Neural progenitor cell (in vitro differentiated cells): ENCODE results near the gene GPR87. TPM values are rescaled to one million over a fixed set of nuclear protein-coding genes. Genes with fewer than 3 reads are reported as not detected.

ENCODE experiments used
- DNase-seq: peaks from one replicate; pipeline ENCODE4 v3.0.0-alpha.2; 2016; ENCODE audit warnings: low spot score
- H2AFZ ChIP-seq: fragments of 200-600 bp; sonication (generic); replicated peaks from 2 replicates; pipeline ENCODE4 v1.6.1; 2016; ENCODE audit warnings: antibody characterized with exemption
- H3F3A ChIP-seq: fragments of 200-600 bp; sonication (generic); 2 replicates; pipeline ENCODE4 v1.6.1; 2016; ENCODE audit warnings: antibody characterized with exemption, low read depth
- H3K27ac ChIP-seq: fragments of 200-600 bp; sonication (generic); 2 replicates; pipeline ENCODE4 v1.5.1; 2016; ENCODE audit warnings: mild to moderate bottlenecking
- H3K27me3 ChIP-seq: fragments of 200-600 bp; sonication (generic); 2 replicates; pipeline ENCODE4 v1.6.1; 2016; ENCODE audit warnings: mild to moderate bottlenecking, moderate library complexity
- H3K36me3 ChIP-seq: fragments of 200-600 bp; sonication (generic); 2 replicates; pipeline ENCODE4 v1.5.1; 2016
- H3K4me1 ChIP-seq: fragments of 200-600 bp; sonication (generic); 2 replicates; pipeline ENCODE4 v1.6.1; 2016; ENCODE audit warnings: mixed run types
- H3K4me2 ChIP-seq: fragments of 200-600 bp; sonication (generic); 2 replicates; pipeline ENCODE4 v1.6.1; 2016
- H3K4me3 ChIP-seq: fragments of 200-600 bp; sonication (generic); 2 replicates; pipeline ENCODE4 v1.5.1; 2016
- H3K79me2 ChIP-seq: fragments of 200-600 bp; sonication (generic); 2 replicates; pipeline ENCODE4 v1.6.1; 2016; ENCODE audit warnings: low read depth
- H3K9ac ChIP-seq: fragments of 200-600 bp; sonication (generic); 2 replicates; pipeline ENCODE4 v1.6.1; 2016
- H3K9me3 ChIP-seq: fragments of 200-600 bp; sonication (generic); 2 replicates; pipeline ENCODE4 v1.5.1; 2016; ENCODE audit warnings: low read depth
- H4K20me1 ChIP-seq: fragments of 200-600 bp; sonication (generic); 2 replicates; pipeline ENCODE4 v1.6.1; 2016; ENCODE audit warnings: low read depth
- H3K27ac Mint-ChIP-seq: 3 replicates; pipeline ENCODE4 v1.8.0; 2021; ENCODE audit warnings: mixed read lengths
- H3K27me3 Mint-ChIP-seq: 2 replicates; pipeline ENCODE4 v1.8.0; 2022; ENCODE audit warnings: low read depth, mild to moderate bottlenecking, inconsistent platforms, moderate library complexity, mixed read lengths; ENCODE audit not compliant: insufficient read depth
- H3K36me3 Mint-ChIP-seq: 3 replicates; pipeline ENCODE4 v1.8.0; 2021; ENCODE audit warnings: mixed read lengths
- H3K4me1 Mint-ChIP-seq: 3 replicates; pipeline ENCODE4 v1.8.0; 2021; ENCODE audit warnings: mixed read lengths
- H3K4me3 Mint-ChIP-seq: 3 replicates; pipeline ENCODE4 v1.8.0; 2021; ENCODE audit warnings: mild to moderate bottlenecking, moderate library complexity, mixed read lengths
- H3K9me3 Mint-ChIP-seq: 3 replicates; pipeline ENCODE4 v1.8.0; 2020; ENCODE audit warnings: mixed read lengths
- CTCF ChIP-seq: fragments of 200-600 bp; sonication (generic); IDR thresholded peaks from 2 replicates; pipeline ENCODE4 v1.5.1; 2017; ENCODE audit warnings: antibody characterized with exemption, mild to moderate bottlenecking
- EZH2 ChIP-seq: fragments of 200-600 bp; sonication (generic); IDR thresholded peaks from 2 replicates; pipeline ENCODE4 v1.6.1; 2017; ENCODE audit warnings: antibody characterized with exemption, mild to moderate bottlenecking, moderate library complexity
- EZH2phosphoT487 ChIP-seq: fragments of 200-600 bp; sonication (generic); IDR thresholded peaks from 2 replicates; pipeline ENCODE4 v1.6.1; 2017; ENCODE audit warnings: antibody characterized with exemption
- total RNA-seq: library from RNA; depleted of rRNA; stranded (reverse); fragments of >200 nt; gene quantifications from 2 replicates; pipeline ENCODE4 v1.2.3, GENCODE V29; 2015; ENCODE audit warnings: low replicate concordance

GPR87 gene
- total RNA-seq, 1 donor from 2014 or later = not detected

GRCh38 chr3:151301787-151302186, 14.8 kb downstream of the GPR87 start:
- Histone ChIP-seq H2AFZ (no peak overlapping the region), H3K4me1 (peaks cover 5% of the 10 kb centered on the region), H3K9me3 (no peaks in the 10 kb centered on the region), H3K4me2 (no peak overlapping the region), H3K79me2 (no peaks in the 10 kb centered on the region), H3F3A (peaks cover 5% of the 10 kb centered on the region), H3K27ac (no peak overlapping the region), H3K4me3 (no peak overlapping the region), H4K20me1 (no peaks in the 10 kb centered on the region), H3K9ac (no peak overlapping the region), H3K36me3 (no peaks in the 10 kb centered on the region), H3K27me3 (no peaks in the 10 kb centered on the region)
- no peak overlapping the region for H3K27ac Mint-ChIP-seq
- H3K36me3 Mint-ChIP-seq = peaks cover 5% of the 10 kb centered on the region
- no peaks in the 10 kb centered on the region for H3K27me3 Mint-ChIP-seq
- H3K4me3 Mint-ChIP-seq = no peak overlapping the region
- TF ChIP-seq EZH2 (no peak), CTCF (no peak), EZH2phosphoT487 (no peak)
- no peaks in the 10 kb centered on the region for H3K9me3 Mint-ChIP-seq
- peaks cover 7% of the 10 kb centered on the region for H3K4me1 Mint-ChIP-seq
- no peak for DNase-seq

GRCh38 chr3:151300539-151300938, 16.1 kb downstream of the GPR87 start:
- H3K27me3 ChIP-seq = no peaks in the 10 kb centered on the region
- H3K4me3 Mint-ChIP-seq = no peak overlapping the region
- peaks cover 5% of the 10 kb centered on the region for H3K36me3 Mint-ChIP-seq
- DNase-seq = no peak
- peaks cover 5% of the 10 kb centered on the region for H3K4me1 ChIP-seq
- H4K20me1 ChIP-seq = no peaks in the 10 kb centered on the region
- H3K9me3 Mint-ChIP-seq = no peaks in the 10 kb centered on the region
- H3K4me3 ChIP-seq = no peak overlapping the region
- H3F3A ChIP-seq = peaks cover 5% of the 10 kb centered on the region
- peaks cover 6% of the 10 kb centered on the region for H3K4me1 Mint-ChIP-seq
- no peak overlapping the region for H3K27ac Mint-ChIP-seq
- no peak overlapping the region for H3K27ac ChIP-seq
- H3K9me3 ChIP-seq = no peaks in the 10 kb centered on the region
- H3K36me3 ChIP-seq = no peaks in the 10 kb centered on the region
- no peaks in the 10 kb centered on the region for H3K27me3 Mint-ChIP-seq
- H3K9ac ChIP-seq = no peak overlapping the region
- no peak overlapping the region for H3K4me2 ChIP-seq
- no peaks in the 10 kb centered on the region for H3K79me2 ChIP-seq
- TF ChIP-seq CTCF (no peak), EZH2phosphoT487 (no peak), EZH2 (no peak)
- no peak overlapping the region for H2AFZ ChIP-seq

- Histone ChIP-seq H2AFZ (no peak overlapping the region), H3K27me3 (no peaks in the 10 kb centered on the region), H3K36me3 (no peaks in the 10 kb centered on the region), H3K4me3 (no peak overlapping the region), H3K4me1 (no peaks in the 10 kb centered on the region), H3K9me3 (no peaks in the 10 kb centered on the region), H3K79me2 (no peaks in the 10 kb centered on the region), H3K9ac (no peak overlapping the region), H3K27ac (no peak overlapping the region), H4K20me1 (no peaks in the 10 kb centered on the region), H3F3A (no peaks in the 10 kb centered on the region), H3K4me2 (no peak overlapping the region)
- DNase-seq = no peak
- Mint-ChIP-seq H3K4me1 (peaks cover 3% of the 10 kb centered on the region), H3K27ac (no peak overlapping the region), H3K36me3 (peaks cover 5% of the 10 kb centered on the region), H3K9me3 (no peaks in the 10 kb centered on the region), H3K4me3 (no peak overlapping the region), H3K27me3 (no peaks in the 10 kb centered on the region)
- no peak for TF ChIP-seq EZH2
- TF ChIP-seq CTCF = no peak
Measured at GRCh38 chr3:151299006-151299405, 17.6 kb downstream of the GPR87 start.

- H3K4me2 ChIP-seq = no peak overlapping the region
- H3K27me3 Mint-ChIP-seq = no peaks in the 10 kb centered on the region
- no peaks in the 10 kb centered on the region for H4K20me1 ChIP-seq
- TF ChIP-seq EZH2phosphoT487 = no peak
- no peak for TF ChIP-seq EZH2
- TF ChIP-seq CTCF = no peak
- H3K36me3 ChIP-seq = no peaks in the 10 kb centered on the region
- no peaks in the 10 kb centered on the region for H3K4me1 ChIP-seq
- H3K79me2 ChIP-seq = no peaks in the 10 kb centered on the region
- no peaks in the 10 kb centered on the region for H3K9me3 Mint-ChIP-seq
- no peaks in the 10 kb centered on the region for H3K36me3 Mint-ChIP-seq
- H3K27ac Mint-ChIP-seq = no peak overlapping the region
- H3K27ac ChIP-seq = no peak overlapping the region
- H3K4me1 Mint-ChIP-seq = peaks cover 3% of the 10 kb centered on the region
- no peaks in the 10 kb centered on the region for H3K9me3 ChIP-seq
- H3K4me3 Mint-ChIP-seq = no peak overlapping the region
- DNase-seq = no peak
- no peak overlapping the region for H3K4me3 ChIP-seq
- no peak overlapping the region for H3K9ac ChIP-seq
- no peak overlapping the region for H2AFZ ChIP-seq
- H3F3A ChIP-seq = no peaks in the 10 kb centered on the region
- H3K27me3 ChIP-seq = no peaks in the 10 kb centered on the region
Measured at GRCh38 chr3:151297429-151297828, 19.2 kb downstream of the GPR87 start.
